Astrocyte of the cerebellum (primary cell): ENCODE data around the gene RAPGEFL1.

ENCODE experiments used
- DNase-seq: peaks from one replicate; pipeline ENCODE4 v3.0.0-alpha.2; 2011; ENCODE audit warnings: low read depth
- H3K4me3 ChIP-seq: 2 replicates; pipeline ENCODE4 v1.5.1; 2011; ENCODE audit warnings: mild to moderate bottlenecking, low read depth, low read length, moderate library complexity
- CTCF ChIP-seq: IDR thresholded peaks from 2 replicates; pipeline ENCODE4 v1.5.1; 2012; ENCODE audit warnings: low read length, low read depth, moderate library complexity, mild to moderate bottlenecking; ENCODE audit errors: missing control alignments
- in situ Hi-C: cut with HindIII; loops from 2 replicates; pipeline ENCODE4 v1.10.0; 2017; ENCODE audit warnings: low sequenced_read_pairs

Gene RAPGEFL1

GRCh38 chr17:40145476-40145875, 31.8 kb upstream of the RAPGEFL1 start:
- no peak for TF ChIP-seq CTCF

GRCh38 chr17:40148527-40148926, 28.7 kb upstream of the RAPGEFL1 start:
- in situ Hi-C loops = no loop called here
- DNase-seq = no peak
- no peak for TF ChIP-seq CTCF
- no peak overlapping the region for H3K4me3 ChIP-seq

More at GRCh38 chr17:40145476-40145875, 31.8 kb upstream of the RAPGEFL1 start:
- DNase-seq = no peak
- H3K4me3 ChIP-seq = no peak overlapping the region
- in situ Hi-C loops = no loop called here

- no peak overlapping the region for H3K4me3 ChIP-seq
- no peak for DNase-seq
- in situ Hi-C loops = no loop called here
- TF ChIP-seq CTCF = no peak
These were observed 27.0 kb upstream of the RAPGEFL1 start for GRCh38 chr17:40150276-40150675.

GRCh38 chr17:40151414-40151963, 25.8 kb upstream of the RAPGEFL1 start:
- in situ Hi-C loops = no loop called here
- no peak for DNase-seq
- no peak overlapping the region for H3K4me3 ChIP-seq
- TF ChIP-seq CTCF = no peak

- TF ChIP-seq CTCF = no peak
- in situ Hi-C loops = no loop called here
- DNase-seq = no peak
These were observed 23.6 kb upstream of the RAPGEFL1 start for GRCh38 chr17:40153603-40154236.

GRCh38 chr17:40157973-40158372, 19.3 kb upstream of the RAPGEFL1 start:
- TF ChIP-seq CTCF = no peak
- DNase-seq = no peak
- in situ Hi-C loops = no loop called here
- H3K4me3 ChIP-seq = no peak overlapping the region

More at GRCh38 chr17:40153603-40154236, 23.6 kb upstream of the RAPGEFL1 start:
- H3K4me3 ChIP-seq = no peak overlapping the region
